ENCODE data around the gene SREBF1.

SREBF1 gene

GRCh38 chr17:17846645-17847044 is 9.9 kb upstream of the SREBF1 start:
- Histone ChIP-seq H3K27ac (ENCODE audit: low read depth, low read length) (no peak overlapping the region), H3K27me3 (ENCODE audit: control insufficient read depth, insufficient read depth, low read length) (no peaks in the 10 kb centered on the region), H3K9me3 (ENCODE audit: control insufficient read depth, insufficient read depth, low read depth, low read length) (no peaks in the 10 kb centered on the region), H3K9ac (ENCODE audit: low read length) (no peak overlapping the region), H3K4me1 (ENCODE audit: control insufficient read depth, insufficient read depth, low read length) (peaks cover 55% of the 10 kb centered on the region), H3K4me3 (ENCODE audit: low read depth, low read length) (no peak overlapping the region), H3K36me3 (ENCODE audit: control insufficient read depth, insufficient read depth, low read length) (no peaks in the 10 kb centered on the region)

DNA sequence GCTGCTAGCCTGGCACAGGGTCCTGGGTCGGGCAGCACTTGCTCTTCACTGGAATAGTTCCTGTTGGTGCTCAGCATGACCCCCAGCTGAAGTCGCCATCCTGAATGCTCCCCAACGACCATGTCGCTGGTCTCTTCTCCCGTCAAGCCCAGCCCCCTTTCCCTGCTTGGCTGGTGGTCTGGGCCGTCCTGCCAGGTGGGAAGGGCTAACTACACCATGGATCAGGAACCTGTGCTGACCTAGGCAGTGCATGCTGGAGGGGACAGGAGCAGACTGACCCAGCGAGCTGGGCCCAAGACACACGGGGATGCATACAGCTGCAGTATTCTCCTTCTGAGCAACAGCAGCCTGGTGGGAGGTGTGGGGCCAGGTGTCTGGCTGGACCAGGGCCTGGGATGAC is 9.2 kb upstream of the SREBF1 start:
- H3K36me3 ChIP-seq (ENCODE audit: control insufficient read depth, insufficient read depth, low read length) = no peaks in the 10 kb centered on the region
- peaks cover 56% of the 10 kb centered on the region for H3K4me1 ChIP-seq (ENCODE audit: control insufficient read depth, insufficient read depth, low read length)
- H3K9me3 ChIP-seq (ENCODE audit: control insufficient read depth, insufficient read depth, low read depth, low read length) = no peaks in the 10 kb centered on the region
- H3K4me3 ChIP-seq (ENCODE audit: low read depth, low read length) = no peak overlapping the region
- no peak overlapping the region for H3K27ac ChIP-seq (ENCODE audit: low read depth, low read length)
- no peak overlapping the region for H3K9ac ChIP-seq (ENCODE audit: low read length)
- H3K27me3 ChIP-seq (ENCODE audit: control insufficient read depth, insufficient read depth, low read length) = no peaks in the 10 kb centered on the region

GRCh38 chr17:17845046-17845775 is 8.4 kb upstream of the SREBF1 start:
- H3K4me3 ChIP-seq (ENCODE audit: low read depth, low read length) = no peak overlapping the region
- no peaks in the 10 kb centered on the region for H3K27me3 ChIP-seq (ENCODE audit: control insufficient read depth, insufficient read depth, low read length)
- no peaks in the 10 kb centered on the region for H3K9me3 ChIP-seq (ENCODE audit: control insufficient read depth, insufficient read depth, low read depth, low read length)
- H3K9ac ChIP-seq (ENCODE audit: low read length) = no peak overlapping the region
- H3K4me1 ChIP-seq (ENCODE audit: control insufficient read depth, insufficient read depth, low read length) = peaks cover 53% of the 10 kb centered on the region
- H3K27ac ChIP-seq (ENCODE audit: low read depth, low read length) = no peak overlapping the region
- H3K36me3 ChIP-seq (ENCODE audit: control insufficient read depth, insufficient read depth, low read length) = no peaks in the 10 kb centered on the region

DNA sequence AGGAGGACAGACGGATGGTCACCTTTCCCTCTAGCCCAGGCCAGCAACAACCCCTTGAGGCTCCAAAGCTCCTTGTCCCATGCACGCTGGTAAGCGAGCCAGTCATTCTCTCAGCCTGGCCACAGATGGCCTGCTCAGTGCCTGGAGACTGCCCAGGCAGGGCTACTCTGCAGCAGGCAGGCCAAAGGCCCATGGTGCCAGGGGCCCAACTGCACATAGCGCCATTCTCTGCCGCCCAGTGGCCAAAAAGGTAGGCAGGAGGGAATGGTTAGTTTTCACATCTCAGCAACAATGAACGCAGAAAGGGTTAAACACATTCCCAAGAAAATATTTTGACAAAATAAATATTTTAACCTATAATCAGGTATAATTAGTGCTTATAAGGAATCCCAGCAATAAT is 7.7 kb upstream of the SREBF1 start:
- no peak overlapping the region for H3K9ac ChIP-seq (ENCODE audit: low read length)
- no peak overlapping the region for H3K4me3 ChIP-seq (ENCODE audit: low read depth, low read length)
- peaks cover 50% of the 10 kb centered on the region for H3K4me1 ChIP-seq (ENCODE audit: control insufficient read depth, insufficient read depth, low read length)
- no peaks in the 10 kb centered on the region for H3K9me3 ChIP-seq (ENCODE audit: control insufficient read depth, insufficient read depth, low read depth, low read length)
- H3K36me3 ChIP-seq (ENCODE audit: control insufficient read depth, insufficient read depth, low read length) = no peaks in the 10 kb centered on the region
- no peak overlapping the region for H3K27ac ChIP-seq (ENCODE audit: low read depth, low read length)
- no peaks in the 10 kb centered on the region for H3K27me3 ChIP-seq (ENCODE audit: control insufficient read depth, insufficient read depth, low read length)

DNA sequence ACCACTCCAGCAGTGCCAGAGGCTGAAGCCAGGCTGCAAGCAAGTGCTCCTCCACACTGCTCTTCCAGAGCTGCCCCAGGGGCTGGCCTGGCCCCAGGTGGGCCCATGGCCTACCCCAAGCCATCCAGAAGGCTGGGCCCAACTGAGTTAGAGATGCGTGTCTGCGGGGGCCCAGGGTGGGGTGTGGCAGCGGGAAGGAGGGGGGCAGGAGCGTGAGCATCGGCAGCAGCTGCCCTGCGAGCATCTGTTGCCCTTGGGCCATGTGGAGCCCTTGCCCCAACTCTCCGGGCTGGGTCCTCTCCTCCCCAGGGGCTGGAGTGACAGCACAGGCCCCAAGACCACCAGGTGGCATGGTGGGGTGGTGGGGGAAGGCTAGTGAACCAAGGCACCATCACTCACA is 7.3 kb upstream of the SREBF1 start:
- Histone ChIP-seq H3K9me3 (ENCODE audit: control insufficient read depth, insufficient read depth, low read depth, low read length) (no peaks in the 10 kb centered on the region), H3K27me3 (ENCODE audit: control insufficient read depth, insufficient read depth, low read length) (no peaks in the 10 kb centered on the region), H3K27ac (ENCODE audit: low read depth, low read length) (no peak overlapping the region), H3K4me1 (ENCODE audit: control insufficient read depth, insufficient read depth, low read length) (peaks cover 50% of the 10 kb centered on the region), H3K4me3 (ENCODE audit: low read depth, low read length) (no peak overlapping the region), H3K9ac (ENCODE audit: low read length) (no peak overlapping the region), H3K36me3 (ENCODE audit: control insufficient read depth, insufficient read depth, low read length) (no peaks in the 10 kb centered on the region)

- Histone ChIP-seq H3K27ac (ENCODE audit: low read depth, low read length) (no peak overlapping the region), H3K9me3 (ENCODE audit: control insufficient read depth, insufficient read depth, low read depth, low read length) (no peaks in the 10 kb centered on the region), H3K4me1 (ENCODE audit: control insufficient read depth, insufficient read depth, low read length) (peaks cover 50% of the 10 kb centered on the region), H3K36me3 (ENCODE audit: control insufficient read depth, insufficient read depth, low read length) (no peaks in the 10 kb centered on the region), H3K4me3 (ENCODE audit: low read depth, low read length) (no peak overlapping the region), H3K27me3 (ENCODE audit: control insufficient read depth, insufficient read depth, low read length) (no peaks in the 10 kb centered on the region), H3K9ac (ENCODE audit: low read length) (no peak overlapping the region)
These were observed 6.3 kb upstream of the SREBF1 start for GRCh38 chr17:17843096-17843495.

- Histone ChIP-seq H3K4me3 (ENCODE audit: low read depth, low read length) (no peak overlapping the region), H3K4me1 (ENCODE audit: control insufficient read depth, insufficient read depth, low read length) (peaks cover 51% of the 10 kb centered on the region), H3K36me3 (ENCODE audit: control insufficient read depth, insufficient read depth, low read length) (no peaks in the 10 kb centered on the region), H3K27ac (ENCODE audit: low read depth, low read length) (no peak overlapping the region), H3K27me3 (ENCODE audit: control insufficient read depth, insufficient read depth, low read length) (no peaks in the 10 kb centered on the region), H3K9me3 (ENCODE audit: control insufficient read depth, insufficient read depth, low read depth, low read length) (no peaks in the 10 kb centered on the region), H3K9ac (ENCODE audit: low read length) (no peak overlapping the region)
These were observed 5.5 kb upstream of the SREBF1 start for GRCh38 chr17:17842111-17842876.

DNA sequence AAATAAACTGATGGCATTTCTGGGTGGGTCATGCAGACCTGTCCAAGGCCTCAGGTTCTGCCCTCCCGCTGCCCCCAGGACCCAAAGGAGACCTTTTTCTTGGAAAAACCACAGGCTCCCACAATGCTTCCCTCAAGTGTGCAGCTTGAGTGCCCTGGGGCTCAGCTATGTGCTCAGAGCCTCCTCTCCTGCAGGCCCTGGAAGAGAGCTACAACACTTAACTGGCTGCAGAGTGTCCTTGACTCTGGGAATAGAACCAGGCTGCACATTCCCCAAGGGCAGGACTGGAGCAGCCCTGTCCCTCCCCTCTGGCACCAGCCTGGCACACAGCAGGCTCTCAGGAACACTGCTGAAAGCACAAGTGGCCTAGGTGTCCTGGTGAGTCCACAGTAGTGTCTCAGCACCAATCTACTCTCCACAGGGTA is 4.8 kb upstream of the SREBF1 start:
- Histone ChIP-seq H3K9me3 (ENCODE audit: control insufficient read depth, insufficient read depth, low read depth, low read length) (no peaks in the 10 kb centered on the region), H3K36me3 (ENCODE audit: control insufficient read depth, insufficient read depth, low read length) (no peaks in the 10 kb centered on the region), H3K27me3 (ENCODE audit: control insufficient read depth, insufficient read depth, low read length) (no peaks in the 10 kb centered on the region), H3K27ac (ENCODE audit: low read depth, low read length) (no peak overlapping the region), H3K4me1 (ENCODE audit: control insufficient read depth, insufficient read depth, low read length) (peaks cover 53% of the 10 kb centered on the region), H3K9ac (ENCODE audit: low read length) (no peak overlapping the region), H3K4me3 (ENCODE audit: low read depth, low read length) (no peak overlapping the region)

DNA sequence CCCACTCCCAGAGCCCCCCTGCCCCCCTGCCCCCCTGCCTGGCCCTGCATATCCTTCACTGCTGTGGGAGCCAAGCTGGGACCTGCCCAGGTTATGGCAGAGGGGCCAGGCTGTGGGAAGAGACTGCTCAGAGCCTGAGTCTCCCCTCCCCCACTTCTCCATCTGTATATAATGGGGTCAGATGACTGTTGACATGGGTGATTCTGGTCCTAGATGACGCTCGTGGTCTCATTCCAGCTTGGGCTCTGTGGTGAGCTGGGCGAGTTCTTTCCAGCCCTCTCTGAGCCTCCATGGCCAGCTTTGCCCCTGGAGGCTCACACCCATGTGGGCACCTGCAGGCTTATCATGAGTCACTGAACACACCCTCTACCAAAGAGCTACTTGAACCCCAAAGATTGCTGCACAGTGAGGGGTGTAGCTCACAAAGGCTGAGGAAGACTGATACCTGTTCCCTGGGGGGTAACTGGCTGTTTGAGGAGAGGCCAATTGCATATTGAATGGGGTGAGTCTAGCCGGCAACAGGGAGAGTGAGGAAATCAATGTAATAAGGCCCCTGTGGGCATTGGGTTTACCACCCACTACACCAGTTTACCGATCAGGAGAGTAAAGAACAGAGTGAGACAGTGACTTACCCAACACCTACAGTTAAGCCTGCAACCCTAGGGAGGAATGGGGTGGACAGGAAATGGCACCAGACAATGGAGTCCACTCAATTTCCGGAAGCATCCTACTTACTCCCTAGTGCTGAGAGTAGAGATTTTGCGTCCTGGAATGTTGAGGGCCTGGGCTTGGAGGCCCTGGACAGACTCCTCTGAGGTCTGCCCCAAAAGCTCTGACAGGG is 4.2 kb upstream of the SREBF1 start:
- no peaks in the 10 kb centered on the region for H3K27me3 ChIP-seq (ENCODE audit: control insufficient read depth, insufficient read depth, low read length)
- H3K36me3 ChIP-seq (ENCODE audit: control insufficient read depth, insufficient read depth, low read length) = no peaks in the 10 kb centered on the region
- peak overlapping the region; percentile 88; the same call in 1 of the 2 replicates for H3K27ac ChIP-seq (ENCODE audit: low read depth, low read length)
- H3K4me1 ChIP-seq (ENCODE audit: control insufficient read depth, insufficient read depth, low read length) = peaks cover 49% of the 10 kb centered on the region
- no peak overlapping the region for H3K4me3 ChIP-seq (ENCODE audit: low read depth, low read length)
- no peak overlapping the region for H3K9ac ChIP-seq (ENCODE audit: low read length)
- no peaks in the 10 kb centered on the region for H3K9me3 ChIP-seq (ENCODE audit: control insufficient read depth, insufficient read depth, low read depth, low read length)

- peaks cover 55% of the 10 kb centered on the region for H3K4me1 ChIP-seq (ENCODE audit: control insufficient read depth, insufficient read depth, low read length)
- peak overlapping the region; percentile 54 for H3K4me3 ChIP-seq (ENCODE audit: low read depth, low read length)
- H3K27me3 ChIP-seq (ENCODE audit: control insufficient read depth, insufficient read depth, low read length) = no peaks in the 10 kb centered on the region; the same call in 1 of the 2 replicates
- no peaks in the 10 kb centered on the region for H3K9me3 ChIP-seq (ENCODE audit: control insufficient read depth, insufficient read depth, low read depth, low read length)
- peak overlapping the region; percentile 88 for H3K9ac ChIP-seq (ENCODE audit: low read length)
- no peaks in the 10 kb centered on the region for H3K36me3 ChIP-seq (ENCODE audit: control insufficient read depth, insufficient read depth, low read length)
- H3K27ac ChIP-seq (ENCODE audit: low read depth, low read length) = peak overlapping the region; percentile 88
These were observed 3.3 kb upstream of the SREBF1 start for GRCh38 chr17:17839791-17840707.
